HS-5 (cell line): ENCODE results near the gene DCC.

Experiments
- DNase-seq: peaks from one replicate; pipeline ENCODE4 v3.0.0-alpha.2; 2012; ENCODE audit warnings: low read depth

The DCC gene

GRCh38 chr18:52700816-52701215, 360.8 kb downstream of the DCC start:
- DNase-seq: no peak

GRCh38 chr18:52701219-52701935, 361.4 kb downstream of the DCC start:
- DNase-seq: no peak

- no peak for DNase-seq
Measured at GRCh38 chr18:52715421-52715820, 375.4 kb downstream of the DCC start.

GRCh38 chr18:52715991-52716390, 376.0 kb downstream of the DCC start:
- no peak for DNase-seq

- DNase-seq: no peak
Measured at GRCh38 chr18:52716973-52717372, 377.0 kb downstream of the DCC start.

- DNase-seq: no peak
Measured at GRCh38 chr18:52722904-52723303, 382.9 kb downstream of the DCC start.

- no peak for DNase-seq
Measured at GRCh38 chr18:52723550-52723970, 383.6 kb downstream of the DCC start.

GRCh38 chr18:52730972-52731619, 391.1 kb downstream of the DCC start:
- no peak for DNase-seq

GRCh38 chr18:52738946-52739345, 398.9 kb downstream of the DCC start:
- DNase-seq: no peak

GRCh38 chr18:52746986-52747385, 407.0 kb downstream of the DCC start:
- no peak for DNase-seq

- DNase-seq: no peak
Measured at GRCh38 chr18:52747869-52748268, 407.9 kb downstream of the DCC start.

GRCh38 chr18:52748343-52748742, 408.3 kb downstream of the DCC start:
- DNase-seq: no peak

GRCh38 chr18:52749542-52749941, 409.5 kb downstream of the DCC start:
- no peak for DNase-seq

GRCh38 chr18:52750995-52751394, 411.0 kb downstream of the DCC start:
- no peak for DNase-seq

GRCh38 chr18:52764316-52764715, 424.3 kb downstream of the DCC start:
- DNase-seq: no peak

GRCh38 chr18:52766002-52766545, 426.1 kb downstream of the DCC start:
- no peak for DNase-seq

GRCh38 chr18:52781113-52781512, 441.1 kb downstream of the DCC start:
- no peak for DNase-seq

GRCh38 chr18:52791321-52791720, 451.3 kb downstream of the DCC start:
- no peak for DNase-seq

- no peak for DNase-seq
Measured at GRCh38 chr18:52812834-52813233, 472.8 kb downstream of the DCC start.

GRCh38 chr18:52813635-52814416, 473.8 kb downstream of the DCC start:
- DNase-seq: no peak

- no peak for DNase-seq
Measured at GRCh38 chr18:52815651-52816050, 475.7 kb downstream of the DCC start.

GRCh38 chr18:52816121-52816520, 476.1 kb downstream of the DCC start:
- no peak for DNase-seq

- no peak for DNase-seq
Measured at GRCh38 chr18:52822160-52822559, 482.2 kb downstream of the DCC start.
